A673 (cell line): ENCODE measurements around the gene NDE1. TPM values are rescaled to one million over a fixed set of nuclear protein-coding genes. Genes with fewer than 3 reads are reported as not detected.
"Not testable (repeated sequence)": the region's sequence is repeated elsewhere in the genome, so short reads cannot be mapped to it uniquely, and the experiment has no call there.

Source experiments
- BruUV-seq: library from RNA; stranded (reverse); fragments of 400-500 nt; replicated peaks from 2 replicates; lab custom pipeline; 2021; lab: Mats Ljungman, UMichigan
- CTCF ChIA-PET: fragments of 300-600 bp; sonication (Branson Sonifier 250); formaldehyde crosslinking; loops from one replicate; lab custom pipeline; 2022; ENCODE audit warnings: antibody characterized with exemption; lab: Charles Lee
- POLR2A ChIA-PET: fragments of 300-600 bp; sonication (Branson Sonifier 250); formaldehyde crosslinking; loops from one replicate; lab custom pipeline; 2022; ENCODE audit warnings: antibody characterized with exemption; ENCODE audit not compliant: low non-redundant PET; lab: Charles Lee
- DNase-seq: peaks from one replicate; pipeline ENCODE4 v3.0.0-alpha.2; 2015; ENCODE audit warnings: low spot score
- H3K27ac ChIP-seq: fragments of 200-600 bp; sonication (generic); 2 replicates; pipeline ENCODE4 v1.5.1; 2016; ENCODE audit warnings: mixed run types, low read depth, mild to moderate bottlenecking, mixed read lengths, antibody characterized with exemption, low read length; ENCODE audit not compliant: poor library complexity, severe bottlenecking
- H3K27me3 ChIP-seq: fragments of 200-600 bp; sonication (generic); replicated peaks from 2 replicates; pipeline ENCODE4 v1.6.1; 2017; ENCODE audit warnings: mixed run types, low read depth, mild to moderate bottlenecking, mixed read lengths, antibody characterized with exemption, low read length; ENCODE audit not compliant: insufficient read depth, poor library complexity
- H3K36me3 ChIP-seq: fragments of 200-600 bp; sonication (generic); 2 replicates; pipeline ENCODE4 v1.6.1; 2016; ENCODE audit warnings: mixed run types, mild to moderate bottlenecking, mixed read lengths, antibody characterized with exemption, low read length; ENCODE audit not compliant: insufficient read depth, poor library complexity, severe bottlenecking
- H3K4me1 ChIP-seq: fragments of 200-600 bp; sonication (generic); 2 replicates; pipeline ENCODE4 v1.6.1; 2017; ENCODE audit warnings: mixed run types, mild to moderate bottlenecking, mixed read lengths, antibody characterized with exemption, low read length; ENCODE audit not compliant: insufficient read depth, poor library complexity, severe bottlenecking
- H3K4me3 ChIP-seq: fragments of 200-600 bp; sonication (generic); 2 replicates; pipeline ENCODE4 v1.5.1; 2016; ENCODE audit warnings: low read depth, mixed run types, mild to moderate bottlenecking, mixed read lengths, low read length; ENCODE audit not compliant: poor library complexity, severe bottlenecking
- H3K9me3 ChIP-seq: fragments of 200-600 bp; sonication (generic); 2 replicates; pipeline ENCODE4 v1.6.1; 2016; ENCODE audit warnings: mixed run types, low read depth, mild to moderate bottlenecking, mixed read lengths, antibody characterized with exemption, low read length; ENCODE audit not compliant: poor library complexity, severe bottlenecking
- CTCF ChIP-seq: fragments of 300-800, 200-600 bp; sonication (generic); conservative IDR thresholded peaks from 2 replicates; pipeline ENCODE4 v1.5.1; 2017; ENCODE audit warnings: low read depth, mild to moderate bottlenecking, antibody characterized with exemption, low read length, moderate library complexity, mixed read lengths
- EZH2 ChIP-seq: fragments of 200-600 bp; sonication (generic); IDR thresholded peaks from 2 replicates; pipeline ENCODE4 v1.6.1; 2017; ENCODE audit warnings: borderline replicate concordance, low read depth, mild to moderate bottlenecking, mixed read lengths, antibody characterized with exemption, low read length; ENCODE audit not compliant: poor library complexity, severe bottlenecking
- intact Hi-C: fragments of 100-400 bp; cut with micrococcal nuclease; formaldehyde crosslinking; loops from one replicate; pipeline ENCODE4 v1.10.0; 2022; ENCODE audit not compliant: unreplicated experiment
- total RNA-seq: library from RNA; stranded (reverse); gene quantifications from 2 replicates; pipeline ENCODE4 v1.2.3, GENCODE V29; 2021

Gene NDE1
- total RNA-seq, 1 experiment from 2014 or later, result 78.1 TPM

GRCh38 chr16:15643048-15643945 is 6.7 kb upstream of the NDE1 start, which contains the start of gene MARF1:
MARF1 (minus strand) TSS chr16:15643154; CDS start chr16:15639233, 3,921 bp downstream.
- Histone ChIP-seq H3K9me3 (no peaks in the 10 kb centered on the region), H3K4me1 (peaks cover 24% of the 10 kb centered on the region), H3K27ac (peak within 1 kb of the TSS; percentile 96), H3K4me3 (peak within 1 kb of the TSS; percentile 58), H3K36me3 (peaks cover 10% of the 10 kb centered on the region), H3K27me3 (no peaks in the 10 kb centered on the region)
- intact Hi-C loops, result no loop called here
- ChIA-PET CTCF (interaction anchor here (0.5 kb wide), 1 partner anchor 8 kb away, joined by 9 read pairs; no protein-coding TSS in a partner anchor), POLR2A (no interaction called here)
- TF ChIP-seq EZH2, result no peak
- TF ChIP-seq CTCF, result peak; percentile 53
- peak; percentile 97 for DNase-seq
- BruUV-seq, result TSS peak; percentile 92

- DNase-seq, result no peak
- H3K27ac ChIP-seq, result peak overlapping the region; percentile 96
- POLR2A ChIA-PET, result no interaction called here
- no peaks in the 10 kb centered on the region for H3K27me3 ChIP-seq
- TF ChIP-seq CTCF, result no peak
- no peak for TF ChIP-seq EZH2
- no peaks in the 10 kb centered on the region for H3K9me3 ChIP-seq
- no TSS peak for BruUV-seq
- peaks cover 24% of the 10 kb centered on the region for H3K4me1 ChIP-seq
- H3K36me3 ChIP-seq, result peaks cover 4% of the 10 kb centered on the region
- H3K4me3 ChIP-seq, result peak overlapping the region; percentile 58
- CTCF ChIA-PET, result no interaction called here
- intact Hi-C loops, result no loop called here
Measured at GRCh38 chr16:15643946-15644250, 6.1 kb upstream of the NDE1 start.

GRCh38 chr16:15644267-15644961 is 5.6 kb upstream of the NDE1 start:
- peak overlapping the region; percentile 58 for H3K4me3 ChIP-seq
- BruUV-seq, result no TSS peak
- no peaks in the 10 kb centered on the region for H3K36me3 ChIP-seq
- no peaks in the 10 kb centered on the region for H3K27me3 ChIP-seq
- peak overlapping the region; percentile 96 for H3K27ac ChIP-seq
- H3K9me3 ChIP-seq, result no peaks in the 10 kb centered on the region
- ChIA-PET CTCF (no interaction called here), POLR2A (no interaction called here)
- intact Hi-C loops, result no loop called here
- no peak for TF ChIP-seq CTCF
- no peak for TF ChIP-seq EZH2
- peak; percentile 62 for DNase-seq
- H3K4me1 ChIP-seq, result peaks cover 24% of the 10 kb centered on the region

GRCh38 chr16:15644962-15645465 is 5.0 kb upstream of the NDE1 start:
- peaks cover 24% of the 10 kb centered on the region for H3K4me1 ChIP-seq
- CTCF ChIA-PET, result not testable (repeated sequence)
- peak; percentile 80 for DNase-seq

More at GRCh38 chr16:15644962-15645465, 5.0 kb upstream of the NDE1 start:
- intact Hi-C loops, H3K4me3 ChIP-seq, BruUV-seq, H3K27me3 ChIP-seq, H3K9me3 ChIP-seq, POLR2A ChIA-PET, H3K36me3 ChIP-seq: not testable (repeated sequence)
- peak overlapping the region; percentile 96 for H3K27ac ChIP-seq
